Osteoblast (primary cell): ENCODE results near the gene USP53. TPM values are rescaled to one million over a fixed set of nuclear protein-coding genes. Genes with fewer than 3 reads are reported as not detected.

Experiments
- DNase-seq: peaks from one replicate; pipeline ENCODE4 v3.0.0; 2011; ENCODE audit warnings: low spot score, mixed read lengths; ENCODE audit not compliant: insufficient read length; ENCODE audit errors: missing footprints
- H2AFZ ChIP-seq: 2 replicates; pipeline ENCODE4 v1.6.0; 2011; ENCODE audit warnings: mild to moderate bottlenecking, low read length
- H3K27ac ChIP-seq: 2 replicates; pipeline ENCODE4 v1.5.1; 2011; ENCODE audit warnings: mild to moderate bottlenecking, low read depth, low read length, moderate library complexity
- H3K27me3 ChIP-seq: 2 replicates; pipeline ENCODE4 v1.6.0; 2012; ENCODE audit warnings: mild to moderate bottlenecking, control low read depth, inconsistent platforms, low read length, moderate library complexity; ENCODE audit not compliant: insufficient read depth
- H3K36me3 ChIP-seq: 2 replicates; pipeline ENCODE4 v1.5.1; 2011; ENCODE audit warnings: mild to moderate bottlenecking, low read length, control low read depth, moderate library complexity; ENCODE audit not compliant: insufficient read depth
- H3K4me1 ChIP-seq: 2 replicates; pipeline ENCODE4 v1.5.1; 2011; ENCODE audit warnings: mild to moderate bottlenecking, low read length, control low read depth, moderate library complexity; ENCODE audit not compliant: insufficient read depth
- H3K4me2 ChIP-seq: 2 replicates; pipeline ENCODE4 v1.6.0; 2011; ENCODE audit warnings: mild to moderate bottlenecking, low read length; ENCODE audit not compliant: insufficient read depth
- H3K4me3 ChIP-seq: fragments of 200-600 bp; sonication (generic); 3 replicates; pipeline ENCODE4 v1.5.1; 2012; ENCODE audit warnings: mild to moderate bottlenecking, low read length, inconsistent platforms; ENCODE audit not compliant: insufficient read depth
- H3K79me2 ChIP-seq: 2 replicates; pipeline ENCODE4 v1.6.0; 2012; ENCODE audit warnings: mild to moderate bottlenecking, low read length, control low read depth, inconsistent platforms; ENCODE audit not compliant: insufficient read depth
- H3K9me3 ChIP-seq: 2 replicates; pipeline ENCODE4 v1.5.1; 2011; ENCODE audit warnings: low read depth, low read length, control low read depth
- H4K20me1 ChIP-seq: 2 replicates; pipeline ENCODE4 v1.6.0; 2012; ENCODE audit warnings: mild to moderate bottlenecking, low read length, control low read depth; ENCODE audit not compliant: insufficient read depth
- total RNA-seq: library from RNA; depleted of rRNA; stranded (reverse); fragments of >200 nt; gene quantifications from 2 replicates; pipeline ENCODE4 v1.2.3, GENCODE V29; 2012
- TF ChIP-seq, protein P1 (sequence below): IDR thresholded peaks from 2 replicates; pipeline ENCODE4 v1.5.1; 2011; ENCODE audit warnings: mild to moderate bottlenecking, low read depth, low read length, moderate library complexity; ENCODE audit errors: extremely low read depth

Gene USP53
- total RNA-seq, 1 donor = 61.9 TPM

DNA sequence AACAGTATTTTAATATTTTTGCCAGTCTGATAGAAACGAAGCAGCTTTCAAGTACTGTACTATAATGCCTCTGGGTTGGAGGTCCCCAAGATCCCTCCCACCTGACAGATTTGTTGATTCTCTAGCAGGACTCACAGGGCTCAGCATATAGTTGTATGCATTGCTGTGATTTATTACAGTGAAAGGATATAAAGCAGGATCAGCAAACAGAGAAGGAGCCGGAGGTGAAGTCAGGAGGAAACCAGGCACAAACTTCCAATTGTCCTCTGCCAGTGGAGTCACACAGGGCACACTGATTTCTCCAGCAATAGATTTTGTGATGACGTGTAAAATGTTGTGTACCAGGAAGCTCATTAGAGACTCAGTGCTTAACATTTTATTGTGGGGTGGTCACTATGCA lies 19.0 kb downstream of the USP53 start:
- Histone ChIP-seq H3K27ac (no peak overlapping the region), H3K79me2 (peaks cover 42% of the 10 kb centered on the region), H3K27me3 (no peaks in the 10 kb centered on the region), H2AFZ (no peak overlapping the region), H4K20me1 (no peaks in the 10 kb centered on the region), H3K4me2 (no peak overlapping the region), H3K4me1 (peaks cover 14% of the 10 kb centered on the region), H3K4me3 (no peak overlapping the region), H3K36me3 (peaks cover 18% of the 10 kb centered on the region), H3K9me3 (no peaks in the 10 kb centered on the region)
- TF ChIP-seq, protein P1, sequence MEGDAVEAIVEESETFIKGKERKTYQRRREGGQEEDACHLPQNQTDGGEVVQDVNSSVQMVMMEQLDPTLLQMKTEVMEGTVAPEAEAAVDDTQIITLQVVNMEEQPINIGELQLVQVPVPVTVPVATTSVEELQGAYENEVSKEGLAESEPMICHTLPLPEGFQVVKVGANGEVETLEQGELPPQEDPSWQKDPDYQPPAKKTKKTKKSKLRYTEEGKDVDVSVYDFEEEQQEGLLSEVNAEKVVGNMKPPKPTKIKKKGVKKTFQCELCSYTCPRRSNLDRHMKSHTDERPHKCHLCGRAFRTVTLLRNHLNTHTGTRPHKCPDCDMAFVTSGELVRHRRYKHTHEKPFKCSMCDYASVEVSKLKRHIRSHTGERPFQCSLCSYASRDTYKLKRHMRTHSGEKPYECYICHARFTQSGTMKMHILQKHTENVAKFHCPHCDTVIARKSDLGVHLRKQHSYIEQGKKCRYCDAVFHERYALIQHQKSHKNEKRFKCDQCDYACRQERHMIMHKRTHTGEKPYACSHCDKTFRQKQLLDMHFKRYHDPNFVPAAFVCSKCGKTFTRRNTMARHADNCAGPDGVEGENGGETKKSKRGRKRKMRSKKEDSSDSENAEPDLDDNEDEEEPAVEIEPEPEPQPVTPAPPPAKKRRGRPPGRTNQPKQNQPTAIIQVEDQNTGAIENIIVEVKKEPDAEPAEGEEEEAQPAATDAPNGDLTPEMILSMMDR = no peak
- DNase-seq = no peak

DNA sequence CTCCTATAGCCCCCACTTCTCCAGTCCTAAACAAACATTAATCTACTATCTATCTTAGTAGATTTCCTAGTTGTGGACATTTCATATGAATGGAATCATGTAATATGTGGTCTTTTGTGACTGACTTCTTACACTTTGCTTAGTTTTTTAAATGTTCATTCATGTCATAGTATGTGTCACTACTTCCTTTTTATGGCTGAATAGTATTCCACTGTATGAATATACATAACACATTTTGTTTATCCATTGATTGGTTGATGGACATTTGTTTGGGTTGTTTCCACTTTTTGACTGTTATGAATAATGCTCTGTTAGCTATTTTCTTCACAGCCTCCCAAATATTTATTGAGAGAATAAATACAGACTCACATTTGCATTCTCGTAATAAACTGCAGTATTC lies 19.8 kb downstream of the USP53 start:
- no peak overlapping the region for H3K4me2 ChIP-seq
- H3K27ac ChIP-seq = no peak overlapping the region
- H3K9me3 ChIP-seq = no peaks in the 10 kb centered on the region
- peaks cover 14% of the 10 kb centered on the region for H3K4me1 ChIP-seq
- no peak overlapping the region for H3K4me3 ChIP-seq
- H4K20me1 ChIP-seq = no peaks in the 10 kb centered on the region
- TF ChIP-seq, protein P1 = no peak
- DNase-seq = no peak
- H3K27me3 ChIP-seq = no peaks in the 10 kb centered on the region
- H3K36me3 ChIP-seq = peaks cover 19% of the 10 kb centered on the region
- H3K79me2 ChIP-seq = peaks cover 42% of the 10 kb centered on the region
- no peak overlapping the region for H2AFZ ChIP-seq

DNA sequence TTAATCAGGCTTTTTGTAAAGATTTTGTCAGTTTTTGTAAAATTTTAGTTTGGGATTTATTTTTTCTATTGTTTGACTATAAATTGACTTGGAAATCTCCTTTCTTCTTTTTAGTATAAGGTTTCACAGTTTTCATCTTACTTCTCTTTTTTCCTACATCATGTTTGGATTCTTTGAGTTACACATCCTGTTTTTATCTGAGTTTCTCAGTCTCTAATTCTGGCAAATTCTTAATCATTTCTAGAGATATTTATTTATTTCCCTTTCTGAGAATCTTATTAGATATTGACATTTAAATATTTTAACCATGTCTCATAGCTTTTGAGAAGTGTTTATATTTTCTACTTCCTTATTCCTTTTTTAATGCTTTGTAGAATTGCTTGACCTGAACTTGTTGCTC lies 20.7 kb downstream of the USP53 start:
- Histone ChIP-seq H3K27ac (no peak overlapping the region), H3K9me3 (no peaks in the 10 kb centered on the region), H4K20me1 (no peaks in the 10 kb centered on the region), H3K4me2 (no peak overlapping the region), H3K4me3 (no peak overlapping the region), H3K79me2 (peaks cover 41% of the 10 kb centered on the region), H3K27me3 (no peaks in the 10 kb centered on the region), H3K36me3 (peaks cover 19% of the 10 kb centered on the region), H3K4me1 (peaks cover 7% of the 10 kb centered on the region), H2AFZ (no peak overlapping the region)
- no peak for DNase-seq
- TF ChIP-seq, protein P1 = no peak

GRCh38 chr4:119233750-119234149 lies 21.2 kb downstream of the USP53 start:
- TF ChIP-seq, protein P1 = no peak
- H2AFZ ChIP-seq = no peak overlapping the region
- no peak overlapping the region for H3K27ac ChIP-seq
- H3K4me2 ChIP-seq = no peak overlapping the region
- DNase-seq = no peak
- H4K20me1 ChIP-seq = no peaks in the 10 kb centered on the region
- no peaks in the 10 kb centered on the region for H3K9me3 ChIP-seq
- peaks cover 19% of the 10 kb centered on the region for H3K36me3 ChIP-seq
- no peaks in the 10 kb centered on the region for H3K27me3 ChIP-seq
- peaks cover 38% of the 10 kb centered on the region for H3K79me2 ChIP-seq
- peaks cover 7% of the 10 kb centered on the region for H3K4me1 ChIP-seq
- no peak overlapping the region for H3K4me3 ChIP-seq
